Kidney (tissue), 14 donors: Measurements from ENCODE around the gene OSM. TPM values are rescaled to one million over a fixed set of nuclear protein-coding genes. Genes with fewer than 3 reads are reported as not detected.
A peak's percentile ranks its signal among the peaks of the same experiment; 100 is the strongest.

ENCODE experiments used
- DNase-seq, 5 donors: peaks; one replicate each; pipeline ENCODE4 v3.0.0-alpha.2; 2013 to 2020
- FAIRE-seq: peaks from 2 replicates; lab custom pipeline; 2012; peaks lifted over from hg19 to GRCh38; lab: Jason Lieb, UNC
- H3K27ac ChIP-seq, 2 donors: one replicate each; pipeline ENCODE4 v1.7.0; 2013; ENCODE audit warnings: low read depth in 2 of 2, low read length in 2 of 2, inconsistent platforms in 1 of 2
- H3K27me3 ChIP-seq: one replicate; pipeline ENCODE4 v1.7.1; 2013; ENCODE audit warnings: low read length, inconsistent platforms; ENCODE audit not compliant: control insufficient read depth, insufficient read depth
- H3K36me3 ChIP-seq, 3 donors: one replicate each; pipeline versions ENCODE4 v1.7.0 to v1.7.1; 2013; ENCODE audit warnings: low read length in 3 of 3, control low read depth in 1 of 3, inconsistent platforms in 1 of 3; ENCODE audit not compliant: insufficient read depth in 3 of 3, control insufficient read depth in 2 of 3
- H3K4me1 ChIP-seq, 3 donors: one replicate each; pipeline versions ENCODE4 v1.7.0 to v1.7.1; 2013; ENCODE audit warnings: low read length in 3 of 3, inconsistent platforms in 1 of 3, low read depth in 1 of 3; ENCODE audit not compliant: control insufficient read depth in 2 of 3, insufficient read depth in 2 of 3
- H3K4me3 ChIP-seq, 3 donors: one replicate each; pipeline versions ENCODE4 v1.7.0 to v1.8.1; 2013; ENCODE audit warnings: low read length in 3 of 3, control low read depth in 1 of 3, inconsistent platforms in 1 of 3
- H3K9ac ChIP-seq, 3 donors: one replicate each; pipeline versions ENCODE4 v1.7.0 to v1.7.1; 2013; ENCODE audit warnings: low read length in 3 of 3, control low read depth in 1 of 3, inconsistent platforms in 1 of 3
- H3K9me3 ChIP-seq, 3 donors: one replicate each; pipeline versions ENCODE4 v1.7.0 to v1.7.1; 2013; ENCODE audit warnings: low read length in 3 of 3, control low read depth in 1 of 3, inconsistent platforms in 1 of 3; ENCODE audit not compliant: control insufficient read depth in 2 of 3, insufficient read depth in 1 of 3
- intact Hi-C: fragments of 100-400 bp; cut with DNase I; formaldehyde crosslinking; loops from one replicate; pipeline ENCODE4 v1.11.1; 2022
- polyA plus RNA-seq: library from polyadenylated mRNA; stranded (reverse); fragments of 350-450 nt; fragmentation: Illumina TruSeq; extraction: RNeasy Lipid Tissue Mini Kit (QIAGEN cat#74804); gene quantifications from one replicate; pipeline ENCODE4 v1.2.3, GENCODE V29; 2014; ENCODE audit warnings: low read depth, low replicate concordance; ENCODE audit not compliant: insufficient read depth
- total RNA-seq: library from RNA; stranded (reverse); fragmentation: NEBNext Ultra II Directional; extraction: Animal tissue kit (Norgen Biotek cat#: 25700); gene quantifications from one replicate; pipeline ENCODE4 v1.2.1, GENCODE V29; 2021
- TF ChIP-seq, protein P1 (sequence below): IDR thresholded peaks from 3 replicates; pipeline ENCODE4 v1.5.1; 2012; ENCODE audit warnings: mild to moderate bottlenecking, moderate library complexity, borderline replicate concordance; ENCODE audit not compliant: insufficient read depth; ENCODE audit errors: extremely low read depth
- donor health status: control.
- donor health status: control.
- donor health status: control.
- donor health status: control.
- donor health status: control.
- donor health status: DM: yes; HTN: yes; CAD: no.
- donor health status: Normal renal cell carcinoma (clear cell type).

OSM gene
- total and polyA plus RNA-seq, 2 donors from 2014 or later = 0.56 to 1.2 TPM

- intact Hi-C loops = no loop called here
- no peak overlapping the region for H3K27ac ChIP-seq
- peaks cover 2 to 10% (median 8%) of the 10 kb centered on the region in 3 donors for H3K4me1 ChIP-seq
- peak overlapping the region in 1 of 3 donors; percentile 7 for H3K9ac ChIP-seq
- no peak overlapping the region for H3K4me3 ChIP-seq
- FAIRE-seq (no peak), DNase-seq (no peak)
- H3K9me3 ChIP-seq = no peaks in the 10 kb centered on the region
- no peaks in the 10 kb centered on the region for H3K27me3 ChIP-seq
- TF ChIP-seq, protein P1, sequence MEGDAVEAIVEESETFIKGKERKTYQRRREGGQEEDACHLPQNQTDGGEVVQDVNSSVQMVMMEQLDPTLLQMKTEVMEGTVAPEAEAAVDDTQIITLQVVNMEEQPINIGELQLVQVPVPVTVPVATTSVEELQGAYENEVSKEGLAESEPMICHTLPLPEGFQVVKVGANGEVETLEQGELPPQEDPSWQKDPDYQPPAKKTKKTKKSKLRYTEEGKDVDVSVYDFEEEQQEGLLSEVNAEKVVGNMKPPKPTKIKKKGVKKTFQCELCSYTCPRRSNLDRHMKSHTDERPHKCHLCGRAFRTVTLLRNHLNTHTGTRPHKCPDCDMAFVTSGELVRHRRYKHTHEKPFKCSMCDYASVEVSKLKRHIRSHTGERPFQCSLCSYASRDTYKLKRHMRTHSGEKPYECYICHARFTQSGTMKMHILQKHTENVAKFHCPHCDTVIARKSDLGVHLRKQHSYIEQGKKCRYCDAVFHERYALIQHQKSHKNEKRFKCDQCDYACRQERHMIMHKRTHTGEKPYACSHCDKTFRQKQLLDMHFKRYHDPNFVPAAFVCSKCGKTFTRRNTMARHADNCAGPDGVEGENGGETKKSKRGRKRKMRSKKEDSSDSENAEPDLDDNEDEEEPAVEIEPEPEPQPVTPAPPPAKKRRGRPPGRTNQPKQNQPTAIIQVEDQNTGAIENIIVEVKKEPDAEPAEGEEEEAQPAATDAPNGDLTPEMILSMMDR = no peak
- H3K36me3 ChIP-seq = no peaks in the 10 kb centered on the region
Observed at GRCh38 chr22:30247561-30247960, 19.1 kb downstream of the OSM start.

DNA sequence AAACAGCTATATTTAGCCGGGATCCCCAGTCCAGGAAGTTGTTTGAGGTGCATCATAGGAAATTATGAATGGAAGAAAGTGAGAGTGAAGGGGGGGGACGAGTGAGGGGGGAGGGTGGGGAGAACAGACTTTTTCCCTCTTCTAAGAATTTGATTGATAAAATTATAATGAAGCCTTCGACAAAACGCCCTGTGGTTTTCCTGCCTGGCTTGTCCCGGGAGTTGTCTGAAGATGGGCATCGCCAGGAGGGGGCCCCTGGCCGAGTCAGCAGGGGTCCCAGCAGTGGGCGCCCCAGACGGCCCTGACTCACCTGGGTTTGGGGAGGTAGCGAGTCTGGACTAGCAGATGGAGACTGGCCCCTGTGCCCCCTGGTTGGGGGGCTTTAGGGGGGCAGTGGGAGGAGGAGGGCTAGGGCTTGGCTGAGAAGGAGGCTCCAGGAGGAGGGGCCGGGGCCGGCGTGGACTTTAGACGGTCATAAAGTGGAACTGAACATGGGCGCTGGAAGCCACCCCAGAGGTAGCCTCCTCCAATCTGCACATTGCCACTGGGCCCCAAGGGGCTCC is 19.8 kb downstream of the OSM start:
- Histone ChIP-seq H3K4me3 (peak overlapping the region in 1 of 3 donors; percentile 54), H3K36me3 (no peaks in the 10 kb centered on the region), H3K9ac (no peak overlapping the region), H3K9me3 (no peaks in the 10 kb centered on the region), H3K4me1 (peaks cover 2 to 9% (median 8%) of the 10 kb centered on the region in 3 donors), H3K27ac (no peak overlapping the region), H3K27me3 (no peaks in the 10 kb centered on the region)
- FAIRE-seq (no peak), DNase-seq (peak in 1 of 5 donors; percentile 67)
- intact Hi-C loops = no loop called here
- TF ChIP-seq, protein P1 = no peak

- peaks cover 2 to 9% (median 6%) of the 10 kb centered on the region in 3 donors for H3K4me1 ChIP-seq
- DNase-seq (peak in 3 of 5 donors; percentile 66 to 67 (median 67)), FAIRE-seq (no peak)
- TF ChIP-seq, protein P1 = no peak
- intact Hi-C loops = no loop called here
- H3K27ac ChIP-seq = peak within 1 kb of the TSS in 1 of 2 donors; percentile 14
- no peaks in the 10 kb centered on the region for H3K27me3 ChIP-seq
- H3K36me3 ChIP-seq = no peaks in the 10 kb centered on the region
- H3K9me3 ChIP-seq = no peaks in the 10 kb centered on the region
- peak within 1 kb of the TSS; percentile 36 to 57 (median 54) for H3K4me3 ChIP-seq
- peak within 1 kb of the TSS; percentile 7 to 22 (median 8) for H3K9ac ChIP-seq
Observed at GRCh38 chr22:30245985-30246813, 20.5 kb downstream of the OSM start, which contains the start of gene LIF. Gene LIF, minus strand, starts transcription at chr22:30246759. Its CDS starts 64 bp downstream, at chr22:30246695.
